Suprapubic skin (tissue), 4 donors: ENCODE data around the gene RNF223. TPM values are rescaled to one million over a fixed set of nuclear protein-coding genes. Genes with fewer than 3 reads are reported as not detected.
"Not testable (repeated sequence)": the region's sequence is repeated elsewhere in the genome, so short reads cannot be mapped to it uniquely, and the experiment has no call there.

Experiments used
- DNase-seq, 2 donors: peaks; one replicate each; pipeline ENCODE4 v3.0.0-alpha.2; 2019; ENCODE audit warnings: low spot score in 2 of 2
- H3K27ac ChIP-seq: fragments of 200-600 bp; sonication (generic); one replicate; pipeline ENCODE4 v1.5.1; 2019
- H3K27me3 ChIP-seq: fragments of 200-600 bp; sonication (generic); one replicate; pipeline ENCODE4 v1.5.1; 2019
- H3K36me3 ChIP-seq: fragments of 200-600 bp; sonication (generic); one replicate; pipeline ENCODE4 v1.5.1; 2019
- H3K4me1 ChIP-seq: fragments of 200-600 bp; sonication (generic); one replicate; pipeline ENCODE4 v1.5.1; 2019
- H3K4me3 ChIP-seq: fragments of 200-600 bp; sonication (generic); one replicate; pipeline ENCODE4 v1.5.1; 2019; ENCODE audit warnings: mild to moderate bottlenecking
- H3K9me3 ChIP-seq: fragments of 200-600 bp; sonication (generic); one replicate; pipeline ENCODE4 v1.5.1; 2019
- CTCF ChIP-seq, 2 donors: fragments of 200-600 bp in 1 of 2; fragments of 450-650 bp in 1 of 2; sonication (generic) in 1 of 2; IDR thresholded peaks; one replicate each; pipeline ENCODE4 v1.5.1; 2016 to 2019; ENCODE audit warnings: antibody characterized with exemption in 2 of 2, mild to moderate bottlenecking in 1 of 2, moderate library complexity in 1 of 2
- EP300 ChIP-seq: sonication (generic); formaldehyde crosslinking; IDR thresholded peaks from one replicate; pipeline ENCODE4 v1.6.1; 2017; ENCODE audit warnings: antibody characterized with exemption
- POLR2A ChIP-seq, 2 donors: fragments of 450-650 bp; IDR thresholded peaks; one replicate each; pipeline ENCODE4 v1.6.1; 2017; ENCODE audit warnings: antibody characterized with exemption in 2 of 2, mild to moderate bottlenecking in 2 of 2, moderate library complexity in 2 of 2
- POLR2AphosphoS5 ChIP-seq, 3 donors: sonication (generic); formaldehyde crosslinking; IDR thresholded peaks; one replicate each; pipeline ENCODE4 v1.6.1; 2017; ENCODE audit warnings: antibody characterized with exemption in 3 of 3
- WGBS: methylation state at CpG from one replicate; pipeline ENCODE4 v1.1.5; 2018; 5-methylcytosine and 5-hydroxymethylcytosine counted together
- total RNA-seq, 4 donors: library from RNA; depleted of rRNA; stranded (reverse); fragments of >200 nt; gene quantifications; one replicate each; pipeline ENCODE4 v1.1.0, GENCODE V29; 2016

Gene RNF223
- total RNA-seq, 4 donors from 2014 or later, result 1.8 to 4.9 (median 4.8) TPM

GRCh38 chr1:1098681-1099421 is 24.7 kb upstream of the RNF223 start:
- DNase-seq, result no peak
- 86% methylated on average over 18 of the region's 18 CpGs for whole genome bisulfite sequencing
- Histone ChIP-seq H3K27ac (no peak overlapping the region), H3K27me3 (no peaks in the 10 kb centered on the region), H3K4me1 (no peaks in the 10 kb centered on the region), H3K4me3 (no peak overlapping the region), H3K36me3 (no peaks in the 10 kb centered on the region), H3K9me3 (no peaks in the 10 kb centered on the region)
- TF ChIP-seq CTCF (IDR thresholded peaks at IDR 0.05) (no peak), EP300 (no peak), POLR2A (IDR thresholded peaks at IDR 0.05) (no peak), POLR2AphosphoS5 (IDR thresholded peaks at IDR 0.05) (no peak)

- not testable (repeated sequence) for H3K36me3 ChIP-seq, H3K27me3 ChIP-seq, H3K27ac ChIP-seq, DNase-seq, H3K9me3 ChIP-seq, H3K4me3 ChIP-seq, H3K4me1 ChIP-seq
- WGBS, result 97% methylated on average over 5 of the region's 5 CpGs
These were observed 22.0 kb upstream of the RNF223 start for GRCh38 chr1:1096136-1096535.

- DNase-seq, result no peak
- H3K36me3 ChIP-seq, result no peaks in the 10 kb centered on the region
- H3K9me3 ChIP-seq, result no peaks in the 10 kb centered on the region
- no peak overlapping the region for H3K4me3 ChIP-seq
- H3K27me3 ChIP-seq, result no peaks in the 10 kb centered on the region
- 89% methylated on average over 7 of the region's 7 CpGs for WGBS
- no peak overlapping the region for H3K27ac ChIP-seq
- no peak for TF ChIP-seq POLR2AphosphoS5 (IDR thresholded peaks at IDR 0.05)
- TF ChIP-seq EP300, result no peak
- TF ChIP-seq POLR2A (IDR thresholded peaks at IDR 0.05), result no peak
- TF ChIP-seq CTCF (IDR thresholded peaks at IDR 0.05), result no peak
- no peaks in the 10 kb centered on the region for H3K4me1 ChIP-seq
These were observed 20.9 kb upstream of the RNF223 start for GRCh38 chr1:1094981-1095380.

DNA sequence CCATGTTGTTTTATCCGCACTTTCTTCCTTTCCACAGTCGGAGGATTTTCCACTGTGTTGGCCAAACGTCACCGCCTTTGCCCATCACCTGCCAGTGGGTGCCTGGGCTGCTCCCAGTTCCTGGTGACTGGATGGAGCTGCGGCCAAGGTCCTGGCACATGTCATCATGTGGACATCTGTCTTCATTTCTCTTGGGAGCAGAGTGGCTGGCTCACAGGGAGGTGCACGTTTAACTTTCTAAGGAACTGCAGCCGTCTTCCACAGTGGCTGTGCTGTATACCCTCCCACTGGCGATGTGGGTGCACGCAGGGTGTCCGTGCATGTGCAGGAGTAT is 19.5 kb upstream of the RNF223 start:
- WGBS, result 84% methylated on average over 10 of the region's 10 CpGs
- no peaks in the 10 kb centered on the region for H3K36me3 ChIP-seq
- no peaks in the 10 kb centered on the region for H3K9me3 ChIP-seq
- no peak for TF ChIP-seq POLR2AphosphoS5 (IDR thresholded peaks at IDR 0.05)
- TF ChIP-seq CTCF (IDR thresholded peaks at IDR 0.05), result no peak
- TF ChIP-seq POLR2A (IDR thresholded peaks at IDR 0.05), result no peak
- no peak for TF ChIP-seq EP300
- no peak for DNase-seq
- H3K27me3 ChIP-seq, result no peaks in the 10 kb centered on the region
- no peak overlapping the region for H3K27ac ChIP-seq
- no peak overlapping the region for H3K4me3 ChIP-seq
- H3K4me1 ChIP-seq, result no peaks in the 10 kb centered on the region

DNA sequence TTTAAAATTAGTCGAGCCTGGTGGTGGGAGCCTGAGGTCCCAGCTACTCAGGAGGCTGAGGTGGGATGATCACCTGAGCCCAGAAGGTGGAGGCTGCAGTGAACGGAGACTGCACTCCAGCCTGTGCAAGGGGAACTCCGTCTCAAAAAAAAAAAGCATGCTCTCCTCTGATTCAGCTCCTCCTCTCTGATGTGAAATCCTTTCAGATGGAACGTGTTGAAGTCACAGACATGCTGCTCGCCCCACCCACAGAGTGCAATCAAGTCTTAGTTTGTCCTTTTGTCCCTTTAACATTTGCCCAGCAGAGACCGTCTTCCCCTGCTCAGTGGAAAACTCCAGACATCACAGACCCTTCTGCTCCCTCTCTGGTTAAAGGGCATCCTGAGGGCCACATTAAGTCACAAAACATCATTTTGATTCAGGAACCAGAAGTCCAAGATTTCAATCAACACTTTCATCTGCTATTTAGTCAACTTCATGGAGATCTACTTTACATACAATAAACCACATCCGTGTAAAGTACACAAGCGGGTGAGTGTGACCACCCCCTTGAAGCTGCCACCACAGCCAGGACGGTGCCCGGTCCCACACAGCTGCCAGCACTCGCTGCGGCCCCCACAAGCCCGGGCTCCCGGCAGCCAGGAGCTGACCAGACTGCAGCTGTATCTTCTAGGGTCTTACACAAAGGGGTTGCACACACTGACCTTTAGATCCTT is 18.9 kb upstream of the RNF223 start:
- no peak for DNase-seq
- Histone ChIP-seq H3K4me1 (no peaks in the 10 kb centered on the region), H3K4me3 (no peak overlapping the region), H3K27me3 (no peaks in the 10 kb centered on the region), H3K9me3 (no peaks in the 10 kb centered on the region), H3K27ac (no peak overlapping the region), H3K36me3 (no peaks in the 10 kb centered on the region)
- 87% methylated on average over 14 of the region's 14 CpGs for WGBS
- TF ChIP-seq CTCF (IDR thresholded peaks at IDR 0.05), result no peak
